Measurements from ENCODE around the gene NOL11.

The NOL11 gene

DNA sequence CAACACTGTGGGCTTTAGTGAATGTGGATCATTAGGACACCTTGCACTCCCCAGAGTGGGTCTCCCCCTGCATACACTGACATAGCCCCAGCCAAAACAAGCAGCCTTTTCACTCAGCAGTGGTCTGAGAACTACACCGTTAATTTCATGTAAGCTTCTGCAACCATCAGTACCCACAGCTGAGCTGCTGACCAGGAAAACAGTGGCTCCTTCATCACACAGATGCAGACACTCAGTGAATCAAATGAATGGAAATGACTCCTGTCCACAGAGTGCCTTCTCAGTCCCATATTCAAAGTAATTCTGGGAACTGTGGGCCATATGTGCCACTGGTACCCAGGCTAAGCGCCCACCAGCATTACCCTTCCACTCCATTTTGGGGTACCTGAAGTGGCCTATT is 39.3 kb upstream of the NOL11 start:
- Histone ChIP-seq H3K4ac (ENCODE audit: low read depth, low read length) (no peak overlapping the region), H3K27me3 (ENCODE audit: insufficient read depth, low read length, poor library complexity) (no peaks in the 10 kb centered on the region), H4K5ac (ENCODE audit: low read length) (no peak overlapping the region), H3K4me2 (ENCODE audit: low read length) (no peak overlapping the region), H3K4me1 (ENCODE audit: control insufficient read depth, low read depth, low read length) (no peaks in the 10 kb centered on the region), H3K23ac (ENCODE audit: low read length) (no peak overlapping the region), H3K27ac (ENCODE audit: low read depth, low read length) (no peak overlapping the region), H2BK15ac (replicated peaks; ENCODE audit: low read depth) (no peak overlapping the region), H3K18ac (ENCODE audit: low read length) (no peak overlapping the region), H3K4me3 (ENCODE audit: low read length) (no peak overlapping the region), H3K79me2 (ENCODE audit: control insufficient read depth, insufficient read depth, low read length) (no peaks in the 10 kb centered on the region), H2AK5ac (ENCODE audit: low read length) (no peak overlapping the region), H3K79me1 (ENCODE audit: low read length) (no peaks in the 10 kb centered on the region), H2BK120ac (ENCODE audit: low read depth, low read length) (no peak overlapping the region), H3K56ac (ENCODE audit: low read length) (no peak overlapping the region), H3K36me3 (ENCODE audit: control insufficient read depth, insufficient read depth, low read length) (no peaks in the 10 kb centered on the region), H4K8ac (ENCODE audit: low read depth, low read length) (no peak overlapping the region), H3K9ac (ENCODE audit: low read length) (no peak overlapping the region), H2BK5ac (ENCODE audit: low read length) (no peak overlapping the region)
- DNase-seq = no peak
- WGBS (ENCODE audit: extremely low coverage, insufficient coverage, low lambda C conversion rate) = no CpG with 5 or more reads among the region's 2 CpGs

DNA sequence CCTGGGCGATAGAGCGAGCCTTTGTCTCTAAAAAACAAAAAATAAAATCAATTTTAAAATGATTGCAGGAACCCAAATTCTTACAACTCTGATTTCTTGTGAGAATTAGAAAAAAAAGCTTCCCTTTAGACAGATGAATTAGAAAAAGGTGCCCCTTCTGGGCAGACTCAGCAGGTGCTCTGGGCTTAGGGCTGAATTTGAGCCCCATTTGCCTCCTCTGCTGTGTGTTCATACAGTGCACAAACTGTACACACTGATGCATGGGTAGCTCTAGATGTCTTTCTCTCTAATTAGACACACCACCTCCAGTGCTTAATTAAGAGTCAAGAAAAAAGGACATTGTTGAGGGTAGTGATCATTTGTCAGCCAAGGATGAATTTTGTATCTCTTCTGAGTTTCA is 38.5 kb upstream of the NOL11 start:
- no CpG with 5 or more reads among the region's 2 CpGs for WGBS (ENCODE audit: extremely low coverage, insufficient coverage, low lambda C conversion rate)

DNA sequence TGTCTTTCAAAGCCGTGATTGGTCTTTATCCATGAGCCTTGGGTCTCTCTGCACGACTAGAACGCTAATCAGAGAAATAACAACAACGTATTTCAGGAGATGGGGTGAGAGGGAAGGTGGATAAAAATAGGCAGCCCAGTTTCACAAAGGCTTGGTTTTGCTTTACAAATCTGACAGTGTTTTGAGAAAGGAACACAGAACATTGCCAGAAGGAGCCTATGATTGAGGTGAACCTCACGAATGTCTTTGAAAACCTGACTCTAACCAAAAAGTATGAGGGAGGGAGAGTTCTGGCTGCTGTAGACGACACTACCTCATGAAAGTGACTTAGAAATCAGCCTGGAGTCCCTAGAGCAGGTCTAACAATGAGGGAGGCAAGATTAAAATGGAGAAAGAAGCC is 38.0 kb upstream of the NOL11 start:
- DNase-seq = no peak
- Histone ChIP-seq H2BK15ac (replicated peaks; ENCODE audit: low read depth) (no peak overlapping the region), H4K8ac (ENCODE audit: low read depth, low read length) (no peak overlapping the region), H3K23ac (ENCODE audit: low read length) (no peak overlapping the region), H2AK5ac (ENCODE audit: low read length) (no peak overlapping the region), H3K9ac (ENCODE audit: low read length) (no peak overlapping the region), H3K36me3 (ENCODE audit: control insufficient read depth, insufficient read depth, low read length) (no peaks in the 10 kb centered on the region), H3K79me2 (ENCODE audit: control insufficient read depth, insufficient read depth, low read length) (no peaks in the 10 kb centered on the region), H4K5ac (ENCODE audit: low read length) (no peak overlapping the region), H3K4me3 (ENCODE audit: low read length) (no peak overlapping the region), H3K18ac (ENCODE audit: low read length) (no peak overlapping the region), H3K4ac (ENCODE audit: low read depth, low read length) (no peak overlapping the region), H2BK120ac (ENCODE audit: low read depth, low read length) (no peak overlapping the region), H3K27ac (ENCODE audit: low read depth, low read length) (no peak overlapping the region), H3K79me1 (ENCODE audit: low read length) (no peaks in the 10 kb centered on the region), H3K56ac (ENCODE audit: low read length) (no peak overlapping the region), H3K4me2 (ENCODE audit: low read length) (no peak overlapping the region), H2BK5ac (ENCODE audit: low read length) (no peak overlapping the region), H3K27me3 (ENCODE audit: insufficient read depth, low read length, poor library complexity) (no peaks in the 10 kb centered on the region), H3K4me1 (ENCODE audit: control insufficient read depth, low read depth, low read length) (no peaks in the 10 kb centered on the region)
- no CpG with 5 or more reads among the region's 6 CpGs for whole genome bisulfite sequencing (ENCODE audit: extremely low coverage, insufficient coverage, low lambda C conversion rate)

More for the DNA sequence above, 38.5 kb upstream of the NOL11 start:
- Histone ChIP-seq H3K4me2 (ENCODE audit: low read length) (no peak overlapping the region), H3K9ac (ENCODE audit: low read length) (no peak overlapping the region), H2BK5ac (ENCODE audit: low read length) (no peak overlapping the region), H3K27ac (ENCODE audit: low read depth, low read length) (no peak overlapping the region), H2BK120ac (ENCODE audit: low read depth, low read length) (no peak overlapping the region), H4K8ac (ENCODE audit: low read depth, low read length) (no peak overlapping the region), H3K4ac (ENCODE audit: low read depth, low read length) (no peak overlapping the region), H3K18ac (ENCODE audit: low read length) (no peak overlapping the region), H3K36me3 (ENCODE audit: control insufficient read depth, insufficient read depth, low read length) (no peaks in the 10 kb centered on the region), H3K23ac (ENCODE audit: low read length) (no peak overlapping the region), H3K27me3 (ENCODE audit: insufficient read depth, low read length, poor library complexity) (no peaks in the 10 kb centered on the region), H3K56ac (ENCODE audit: low read length) (no peak overlapping the region), H2AK5ac (ENCODE audit: low read length) (no peak overlapping the region), H3K4me3 (ENCODE audit: low read length) (no peak overlapping the region), H2BK15ac (replicated peaks; ENCODE audit: low read depth) (no peak overlapping the region), H3K4me1 (ENCODE audit: control insufficient read depth, low read depth, low read length) (no peaks in the 10 kb centered on the region), H3K79me2 (ENCODE audit: control insufficient read depth, insufficient read depth, low read length) (no peaks in the 10 kb centered on the region), H3K79me1 (ENCODE audit: low read length) (no peaks in the 10 kb centered on the region), H4K5ac (ENCODE audit: low read length) (no peak overlapping the region)
- no peak for DNase-seq

DNA sequence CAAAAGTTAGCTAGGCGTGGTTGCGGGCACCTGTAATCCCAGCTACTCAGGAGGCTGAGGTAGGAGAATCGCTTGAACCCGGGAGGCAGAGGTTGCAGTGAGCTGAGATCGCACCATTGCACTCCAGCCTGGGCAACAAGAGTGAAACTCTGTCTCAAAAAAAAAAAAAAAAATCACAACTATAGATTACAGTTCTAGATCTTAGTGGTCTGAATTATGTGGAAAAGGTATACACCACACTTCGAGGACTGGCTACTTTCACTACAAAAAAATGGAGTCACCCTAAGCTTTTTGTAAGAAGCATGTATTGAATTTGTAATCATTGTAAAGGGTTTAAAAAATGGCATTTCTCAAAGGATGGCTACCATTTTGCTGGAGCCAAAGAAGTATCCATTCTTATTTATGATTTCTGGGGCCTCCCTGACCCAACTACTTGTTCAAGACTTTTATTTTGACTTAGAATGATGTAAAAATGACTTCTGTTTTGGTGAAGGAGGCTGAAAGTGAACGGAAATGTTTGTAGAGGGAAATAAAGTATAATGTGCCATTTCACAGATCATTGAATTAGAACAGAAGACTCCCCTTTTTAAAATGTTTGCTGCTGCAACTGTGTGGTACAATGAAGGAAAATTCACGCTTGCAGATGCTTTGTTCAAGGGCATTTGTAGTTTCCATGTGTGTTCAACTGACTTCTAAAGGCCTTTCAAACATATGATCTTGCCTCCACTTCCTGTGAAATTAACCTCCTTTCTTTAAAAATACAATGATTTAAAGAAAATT is 37.1 kb upstream of the NOL11 start:
- Histone ChIP-seq H3K56ac (ENCODE audit: low read length) (no peak overlapping the region), H3K18ac (ENCODE audit: low read length) (no peak overlapping the region), H3K36me3 (ENCODE audit: control insufficient read depth, insufficient read depth, low read length) (no peaks in the 10 kb centered on the region), H3K4me3 (ENCODE audit: low read length) (no peak overlapping the region), H2BK5ac (ENCODE audit: low read length) (no peak overlapping the region), H3K23ac (ENCODE audit: low read length) (no peak overlapping the region), H3K27ac (ENCODE audit: low read depth, low read length) (no peak overlapping the region), H3K79me1 (ENCODE audit: low read length) (no peaks in the 10 kb centered on the region), H4K5ac (ENCODE audit: low read length) (no peak overlapping the region), H4K8ac (ENCODE audit: low read depth, low read length) (no peak overlapping the region), H2BK15ac (replicated peaks; ENCODE audit: low read depth) (no peak overlapping the region), H3K27me3 (ENCODE audit: insufficient read depth, low read length, poor library complexity) (no peaks in the 10 kb centered on the region), H2AK5ac (ENCODE audit: low read length) (no peak overlapping the region), H3K4ac (ENCODE audit: low read depth, low read length) (no peak overlapping the region), H3K9ac (ENCODE audit: low read length) (no peak overlapping the region), H3K4me1 (ENCODE audit: control insufficient read depth, low read depth, low read length) (no peaks in the 10 kb centered on the region), H2BK120ac (ENCODE audit: low read depth, low read length) (no peak overlapping the region), H3K4me2 (ENCODE audit: low read length) (no peak overlapping the region), H3K79me2 (ENCODE audit: control insufficient read depth, insufficient read depth, low read length) (no peaks in the 10 kb centered on the region)
- no peak for DNase-seq
- 100% methylated on average over 1 of the region's 8 CpGs for WGBS (ENCODE audit: extremely low coverage, insufficient coverage, low lambda C conversion rate)

DNA sequence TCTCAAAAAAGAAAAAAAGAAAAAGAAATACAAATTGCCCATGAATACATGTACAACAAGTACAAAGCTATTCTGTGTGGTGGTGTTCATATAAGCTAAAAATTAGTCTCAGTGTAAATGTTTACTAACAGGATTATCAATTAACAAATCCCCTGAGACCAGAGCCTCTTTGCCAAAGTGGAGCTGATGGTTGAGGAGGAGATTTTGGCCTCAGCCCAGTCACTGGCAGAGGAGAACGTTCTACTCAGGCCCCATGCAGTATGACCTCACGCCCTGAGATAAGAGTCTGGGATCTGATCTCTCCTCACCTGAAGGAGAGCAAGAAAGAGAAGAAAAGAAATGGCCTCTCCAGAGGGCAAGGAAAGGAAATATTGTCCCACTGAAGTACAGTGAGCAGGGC is 35.5 kb upstream of the NOL11 start:
- no peak overlapping the region for H2BK5ac ChIP-seq (ENCODE audit: low read length)
- no peak for DNase-seq
- no peak overlapping the region for H3K27ac ChIP-seq (ENCODE audit: low read depth, low read length)
- no peak overlapping the region for H3K4me3 ChIP-seq (ENCODE audit: low read length)
- no peak overlapping the region for H4K5ac ChIP-seq (ENCODE audit: low read length)
- no peak overlapping the region for H3K56ac ChIP-seq (ENCODE audit: low read length)
- no peaks in the 10 kb centered on the region for H3K36me3 ChIP-seq (ENCODE audit: control insufficient read depth, insufficient read depth, low read length)
- H3K18ac ChIP-seq (ENCODE audit: low read length) = no peak overlapping the region
- no peaks in the 10 kb centered on the region for H3K27me3 ChIP-seq (ENCODE audit: insufficient read depth, low read length, poor library complexity)
- H4K8ac ChIP-seq (ENCODE audit: low read depth, low read length) = no peak overlapping the region
- no peak overlapping the region for H3K9ac ChIP-seq (ENCODE audit: low read length)
- H3K23ac ChIP-seq (ENCODE audit: low read length) = no peak overlapping the region
- H2BK120ac ChIP-seq (ENCODE audit: low read depth, low read length) = no peak overlapping the region
- H3K79me2 ChIP-seq (ENCODE audit: control insufficient read depth, insufficient read depth, low read length) = no peaks in the 10 kb centered on the region
- no peak overlapping the region for H2BK15ac ChIP-seq (replicated peaks; ENCODE audit: low read depth)
- no peak overlapping the region for H3K4me2 ChIP-seq (ENCODE audit: low read length)
- H3K4ac ChIP-seq (ENCODE audit: low read depth, low read length) = no peak overlapping the region
- H3K79me1 ChIP-seq (ENCODE audit: low read length) = no peaks in the 10 kb centered on the region
- H2AK5ac ChIP-seq (ENCODE audit: low read length) = no peak overlapping the region
- no peaks in the 10 kb centered on the region for H3K4me1 ChIP-seq (ENCODE audit: control insufficient read depth, low read depth, low read length)
- no CpG with 5 or more reads among the region's 2 CpGs for WGBS (ENCODE audit: extremely low coverage, insufficient coverage, low lambda C conversion rate)

DNA sequence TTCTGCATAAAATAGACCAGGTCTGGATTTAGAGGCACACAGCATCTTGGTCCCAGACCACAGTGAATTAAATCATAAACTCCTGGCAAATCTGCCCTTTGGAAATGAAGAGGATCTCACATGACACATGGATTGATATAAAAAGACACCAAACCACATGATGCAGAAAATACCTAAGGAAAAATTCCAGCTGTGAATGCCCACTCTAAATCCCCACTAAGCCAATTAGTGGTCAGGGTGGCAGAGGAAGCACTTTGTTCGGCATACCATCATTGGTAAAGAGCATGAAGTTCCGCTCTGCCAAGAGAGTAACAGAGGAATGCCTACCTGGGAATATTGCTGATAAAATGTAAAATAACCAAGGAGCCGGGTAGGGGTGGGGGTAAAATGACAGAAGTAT is 32.4 kb upstream of the NOL11 start:
- Histone ChIP-seq H3K9ac (ENCODE audit: low read length) (no peak overlapping the region), H3K27ac (ENCODE audit: low read depth, low read length) (no peak overlapping the region), H3K18ac (ENCODE audit: low read length) (no peak overlapping the region), H3K56ac (ENCODE audit: low read length) (no peak overlapping the region), H2AK5ac (ENCODE audit: low read length) (no peak overlapping the region), H3K79me2 (ENCODE audit: control insufficient read depth, insufficient read depth, low read length) (no peaks in the 10 kb centered on the region), H3K4me1 (ENCODE audit: control insufficient read depth, low read depth, low read length) (no peaks in the 10 kb centered on the region), H2BK120ac (ENCODE audit: low read depth, low read length) (no peak overlapping the region), H4K8ac (ENCODE audit: low read depth, low read length) (no peak overlapping the region), H3K4me2 (ENCODE audit: low read length) (no peak overlapping the region), H3K4ac (ENCODE audit: low read depth, low read length) (no peak overlapping the region), H3K36me3 (ENCODE audit: control insufficient read depth, insufficient read depth, low read length) (no peaks in the 10 kb centered on the region), H4K5ac (ENCODE audit: low read length) (no peak overlapping the region), H3K79me1 (ENCODE audit: low read length) (no peaks in the 10 kb centered on the region), H3K23ac (ENCODE audit: low read length) (no peak overlapping the region), H2BK15ac (replicated peaks; ENCODE audit: low read depth) (no peak overlapping the region), H2BK5ac (ENCODE audit: low read length) (no peak overlapping the region), H3K27me3 (ENCODE audit: insufficient read depth, low read length, poor library complexity) (no peaks in the 10 kb centered on the region), H3K4me3 (ENCODE audit: low read length) (no peak overlapping the region)
- WGBS (ENCODE audit: extremely low coverage, insufficient coverage, low lambda C conversion rate) = no CpG with 5 or more reads among the region's 3 CpGs
- no peak for DNase-seq
